Cardiac ventricle fibroblast (primary cell): ENCODE measurements around the gene AGFG2. TPM values are rescaled to one million over a fixed set of nuclear protein-coding genes. Genes with fewer than 3 reads are reported as not detected.

Experiments
- total RNA-seq: library from RNA; depleted of rRNA; stranded (reverse); fragments of >200 nt; gene quantifications from 2 replicates; pipeline ENCODE4 v1.2.3, GENCODE V29; 2015

Gene AGFG2, protein sequence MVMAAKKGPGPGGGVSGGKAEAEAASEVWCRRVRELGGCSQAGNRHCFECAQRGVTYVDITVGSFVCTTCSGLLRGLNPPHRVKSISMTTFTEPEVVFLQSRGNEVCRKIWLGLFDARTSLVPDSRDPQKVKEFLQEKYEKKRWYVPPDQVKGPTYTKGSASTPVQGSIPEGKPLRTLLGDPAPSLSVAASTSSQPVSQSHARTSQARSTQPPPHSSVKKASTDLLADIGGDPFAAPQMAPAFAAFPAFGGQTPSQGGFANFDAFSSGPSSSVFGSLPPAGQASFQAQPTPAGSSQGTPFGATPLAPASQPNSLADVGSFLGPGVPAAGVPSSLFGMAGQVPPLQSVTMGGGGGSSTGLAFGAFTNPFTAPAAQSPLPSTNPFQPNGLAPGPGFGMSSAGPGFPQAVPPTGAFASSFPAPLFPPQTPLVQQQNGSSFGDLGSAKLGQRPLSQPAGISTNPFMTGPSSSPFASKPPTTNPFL
- 17.9 and 35.0 TPM in 2 replicates for total RNA-seq

DNA sequence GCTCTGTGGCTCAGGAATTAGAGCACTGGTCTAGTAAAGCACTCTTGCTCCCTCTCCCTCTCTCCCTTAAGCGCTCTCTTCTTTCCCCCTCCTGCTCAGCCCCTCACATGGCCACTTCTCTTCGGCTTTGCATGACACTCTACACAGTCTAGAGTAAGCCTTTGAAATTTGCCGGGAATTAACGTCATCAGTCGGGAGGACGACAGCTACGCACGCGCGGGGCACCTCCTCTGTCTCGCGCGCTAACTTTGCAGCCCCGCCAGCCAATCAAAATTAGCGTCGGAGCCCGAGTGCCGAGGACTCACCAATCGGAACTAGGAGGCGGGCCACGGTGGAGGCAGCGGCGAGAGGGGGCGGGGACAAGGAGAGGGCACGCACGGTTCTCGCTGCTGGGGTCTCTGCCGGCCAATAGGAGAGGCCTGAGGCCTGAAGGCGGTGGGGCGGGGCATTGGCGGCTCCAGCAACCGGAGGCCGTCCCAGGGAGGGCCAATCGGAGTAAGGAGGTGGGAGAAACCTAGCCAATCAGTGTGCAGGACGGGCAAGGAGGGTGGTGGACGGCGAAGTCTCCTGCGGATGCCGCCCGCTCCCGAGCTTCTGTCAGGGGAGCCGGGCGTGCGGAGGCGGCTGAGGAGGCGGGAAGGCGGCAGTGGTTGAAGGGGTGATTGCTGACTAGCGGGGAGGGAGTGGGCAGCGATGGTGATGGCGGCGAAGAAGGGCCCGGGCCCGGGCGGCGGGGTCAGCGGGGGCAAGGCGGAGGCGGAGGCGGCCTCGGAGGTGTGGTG lies at the start of gene AGFG2:
AGFG2 (plus strand) TSS at position 550 of the 782 bp plus-strand sequence; CDS start at position 694, 144 bp downstream.

DNA sequence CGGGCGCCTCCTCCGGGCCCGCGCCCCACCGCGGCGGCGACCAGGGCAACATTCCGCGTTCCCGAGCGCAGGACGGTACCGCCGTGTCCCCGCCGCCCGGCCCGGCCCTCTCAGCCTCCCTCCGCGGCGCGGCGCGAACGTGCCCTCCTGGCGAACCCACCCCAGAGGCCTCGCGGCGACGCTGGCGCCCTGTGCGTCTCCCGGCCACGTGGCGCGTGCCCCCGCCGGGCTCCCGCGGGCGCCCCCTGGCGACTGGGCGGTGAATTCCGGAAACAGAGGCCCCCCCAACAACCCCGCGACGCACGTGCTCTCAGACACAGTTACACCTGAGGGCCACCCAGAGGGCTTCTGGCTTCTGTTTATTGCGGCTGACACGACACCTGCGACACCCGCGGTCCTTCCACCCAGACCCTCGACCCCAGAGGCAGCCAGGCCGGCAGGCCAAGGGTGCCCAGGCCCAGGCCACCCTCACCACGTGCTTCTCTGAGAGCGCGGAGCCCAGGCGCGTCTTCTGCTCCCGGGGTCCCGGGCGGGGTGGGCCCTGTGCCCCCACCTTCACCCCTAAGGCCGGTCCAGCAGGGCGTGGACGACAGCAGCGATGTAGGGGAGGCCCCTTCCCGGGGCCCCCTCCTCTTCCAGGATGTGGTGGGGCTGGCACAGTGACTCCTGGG lies 34.8 kb downstream of the AGFG2 start, which contains the start of gene SAP25:
SAP25 (minus strand) TSS at position 210 of the 671 bp plus-strand sequence; CDS start at position 52, 158 bp downstream.

DNA sequence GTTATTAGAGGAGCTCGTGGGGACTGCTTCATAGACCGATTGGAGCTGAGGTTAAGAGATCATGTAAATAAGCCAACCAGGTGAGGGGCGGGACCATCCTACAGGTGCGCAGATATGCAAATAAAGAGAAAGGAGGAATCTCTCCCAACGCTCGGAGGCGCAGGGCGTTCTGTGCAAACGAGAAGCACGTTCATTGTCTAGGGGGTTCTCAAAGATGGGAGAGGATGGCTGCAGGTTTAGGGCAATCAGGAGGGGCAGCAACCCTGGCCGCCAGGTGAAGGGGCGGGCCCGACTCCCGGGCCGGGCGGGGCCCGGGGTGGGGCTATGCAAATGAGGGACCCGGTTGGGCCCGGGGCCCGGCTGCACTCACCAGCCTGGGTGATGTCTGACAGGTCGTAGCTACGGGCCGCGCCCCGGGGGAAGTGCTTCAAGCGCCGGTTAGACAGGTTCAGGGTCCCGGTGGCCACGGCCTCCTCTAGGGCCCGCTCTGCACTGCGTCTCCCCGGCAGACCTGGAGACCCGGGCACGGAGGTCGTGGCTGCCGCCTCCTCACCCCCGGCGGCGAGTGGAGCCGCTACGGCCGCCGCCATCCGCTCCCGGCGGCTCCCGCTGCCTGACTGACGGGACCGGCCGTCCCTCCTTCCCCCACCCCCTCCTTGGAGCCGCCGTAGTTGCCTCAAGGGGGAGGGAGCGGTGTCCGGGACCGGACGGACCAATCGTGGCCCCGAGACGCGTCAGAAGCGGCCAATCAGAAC lies 46.7 kb downstream of the AGFG2 start, which contains the start of gene LRCH4:
LRCH4 (minus strand) TSS at position 619 of the 755 bp plus-strand sequence; CDS start at position 590, 29 bp downstream.

DNA sequence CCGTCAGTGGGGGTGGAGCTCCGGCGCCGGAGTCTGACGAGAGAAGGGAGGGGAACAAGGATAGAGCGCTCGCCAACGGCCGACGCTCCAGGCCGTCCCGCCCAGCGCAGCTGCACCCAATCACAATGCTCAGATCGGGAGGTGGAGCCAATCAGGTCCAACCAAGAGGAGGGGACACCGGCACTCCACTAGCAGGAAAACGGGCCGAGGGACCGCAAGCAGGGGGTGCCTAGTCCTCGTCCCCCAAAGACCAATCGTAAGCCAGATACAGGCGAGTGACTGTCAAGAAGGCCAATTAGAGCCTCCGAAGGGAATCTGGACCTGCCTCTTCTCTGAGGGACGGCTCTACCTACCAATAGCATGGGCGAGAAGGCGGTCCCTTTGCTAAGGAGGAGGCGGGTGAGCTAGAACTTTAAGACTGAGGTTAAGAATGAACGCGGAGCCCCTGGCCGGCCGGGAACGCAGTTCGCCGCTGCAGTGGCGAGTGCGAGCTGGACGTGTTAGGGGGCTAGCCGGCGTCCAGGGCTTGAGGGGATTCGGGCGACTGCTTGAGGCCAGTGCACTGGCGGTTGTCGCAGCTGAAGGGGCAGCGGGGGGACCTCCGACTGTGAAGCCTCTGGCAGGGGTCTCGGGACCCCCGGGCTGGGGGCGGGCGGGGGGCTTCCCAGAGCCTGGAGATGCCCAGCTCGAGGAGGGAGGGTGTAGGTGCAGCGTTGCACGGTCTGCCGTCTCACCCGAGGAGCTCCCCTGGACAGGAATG lies 47.4 kb downstream of the AGFG2 start, which contains the start of gene FBXO24:
FBXO24 (plus strand) TSS at position 63 of the 760 bp plus-strand sequence; CDS start at position 361, 298 bp downstream.

DNA sequence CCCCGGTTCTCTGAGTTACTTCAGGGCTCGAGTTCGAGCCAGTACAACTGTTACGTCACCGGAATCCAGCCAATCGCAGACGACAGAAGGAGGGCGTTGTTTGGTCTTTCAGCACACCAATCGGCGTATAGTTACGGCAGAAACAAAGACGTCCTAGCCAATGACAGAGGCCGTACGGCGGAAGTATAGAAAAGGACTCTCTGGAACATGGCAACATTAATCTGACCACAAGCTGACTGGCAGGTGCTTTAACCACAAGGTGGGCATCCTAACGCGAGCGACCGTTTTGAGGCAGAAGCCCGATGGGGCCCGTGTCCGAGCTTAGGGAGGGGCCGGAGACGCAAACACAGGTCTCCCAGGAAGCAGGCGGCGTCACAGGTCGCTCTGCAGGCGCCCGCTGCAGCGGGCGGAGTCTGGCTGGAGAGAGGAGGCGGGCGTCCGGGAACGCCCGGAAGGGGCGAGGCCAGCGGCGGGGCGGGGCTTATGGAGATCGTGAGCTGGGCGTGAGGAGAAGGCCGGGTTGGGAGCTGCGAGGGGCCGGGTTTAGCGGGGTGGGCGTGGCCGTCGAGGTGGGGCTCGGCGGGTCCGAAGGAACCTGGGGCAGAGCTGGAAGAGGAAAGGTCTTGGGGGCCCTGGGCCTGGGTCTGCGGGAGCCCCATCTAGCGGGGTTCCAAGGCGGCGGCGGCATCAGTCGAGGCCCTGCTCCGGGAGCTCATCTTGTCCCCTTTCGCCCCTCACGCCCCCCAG lies 73.2 kb downstream of the AGFG2 start, which contains the start of gene MOSPD3:
MOSPD3 (plus strand) TSS at position 558 of the 747 bp plus-strand sequence. CDS start 252 bp downstream, outside the sequence.

Other genes starting within 250 kb of the AGFG2 start
- not detected in 2 replicates for gene SPDYE3, start 231.5 kb upstream of the AGFG2 start, total RNA-seq
- gene PILRB, start 181.1 kb upstream of the AGFG2 start, total RNA-seq = 3.2 and 6.1 TPM in 2 replicates
- 1.2 TPM in 1 of 2 replicates, not detected in the other for gene PILRA, start 165.7 kb upstream of the AGFG2 start, total RNA-seq
- 2.1 and 3.2 TPM in 2 replicates for gene ZCWPW1, start 110.5 kb upstream of the AGFG2 start, total RNA-seq
- 28.8 and 29.5 TPM in 2 replicates for gene MEPCE, start 109.4 kb upstream of the AGFG2 start, total RNA-seq
- 7.6 and 8.8 TPM in 2 replicates for gene PPP1R35, start 102.7 kb upstream of the AGFG2 start, total RNA-seq
- 0.44 and 5.0 TPM in 2 replicates for gene SPACDR, start 74.9 kb upstream of the AGFG2 start, total RNA-seq
- gene TSC22D4, start 60.0 kb upstream of the AGFG2 start, total RNA-seq = 37.2 and 43.4 TPM in 2 replicates
- gene NYAP1, start 55.3 kb upstream of the AGFG2 start, total RNA-seq = 0.59 and 0.94 TPM in 2 replicates
- gene SAP25, start 34.7 kb downstream of the AGFG2 start, total RNA-seq = not detected in 2 replicates
- 21.3 and 44.0 TPM in 2 replicates for gene LRCH4, start 46.9 kb downstream of the AGFG2 start, total RNA-seq
- not detected in 2 replicates for gene FBXO24, start 47.1 kb downstream of the AGFG2 start, total RNA-seq
- gene PCOLCE, start 63.2 kb downstream of the AGFG2 start, total RNA-seq = 692 and 708 TPM in 2 replicates
- 17.6 and 21.9 TPM in 2 replicates for gene MOSPD3, start 73.3 kb downstream of the AGFG2 start, total RNA-seq
- 1.4 TPM in 1 of 2 replicates, not detected in the other for gene TFR2, start 102.3 kb downstream of the AGFG2 start, total RNA-seq
- not detected in 2 replicates for gene ACTL6B, start 117.2 kb downstream of the AGFG2 start, total RNA-seq
- gene GNB2, start 134.5 kb downstream of the AGFG2 start, total RNA-seq = 134 and 160 TPM in 2 replicates
- 9.1 and 11.0 TPM in 2 replicates for gene GIGYF1, start 155.0 kb downstream of the AGFG2 start, total RNA-seq
- 22.4 and 26.2 TPM in 2 replicates for gene POP7, start 166.9 kb downstream of the AGFG2 start, total RNA-seq
- not detected in 2 replicates for gene EPO, start 181.3 kb downstream of the AGFG2 start, total RNA-seq
- gene ZAN, start 194.4 kb downstream of the AGFG2 start, total RNA-seq = not detected in 2 replicates